Measurements from ENCODE around the gene GRIA1.

GRIA1 gene

DNA sequence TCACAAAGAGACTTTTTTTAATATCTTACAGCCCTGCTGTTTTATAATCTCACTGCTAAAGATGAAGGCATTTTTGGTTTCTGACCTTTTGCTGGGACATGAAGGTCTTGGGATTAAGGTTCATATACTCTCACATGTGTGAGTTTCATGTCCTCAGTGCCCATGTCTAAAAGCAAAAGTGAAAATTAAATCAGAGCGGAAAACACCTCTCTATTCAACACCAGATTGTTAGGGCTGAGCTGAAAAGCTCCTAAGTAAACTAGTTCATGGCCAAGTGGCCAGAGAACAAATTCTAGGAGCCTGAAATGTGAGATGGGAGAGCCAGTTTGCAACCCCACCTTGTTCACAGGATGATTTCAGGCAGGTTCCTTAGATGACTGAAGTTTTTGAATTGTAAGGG lies 110.9 kb downstream of the GRIA1 start:
- in situ Hi-C loops (cut with HindIII; ENCODE audit: low sequenced_read_pairs), result no loop called here

DNA sequence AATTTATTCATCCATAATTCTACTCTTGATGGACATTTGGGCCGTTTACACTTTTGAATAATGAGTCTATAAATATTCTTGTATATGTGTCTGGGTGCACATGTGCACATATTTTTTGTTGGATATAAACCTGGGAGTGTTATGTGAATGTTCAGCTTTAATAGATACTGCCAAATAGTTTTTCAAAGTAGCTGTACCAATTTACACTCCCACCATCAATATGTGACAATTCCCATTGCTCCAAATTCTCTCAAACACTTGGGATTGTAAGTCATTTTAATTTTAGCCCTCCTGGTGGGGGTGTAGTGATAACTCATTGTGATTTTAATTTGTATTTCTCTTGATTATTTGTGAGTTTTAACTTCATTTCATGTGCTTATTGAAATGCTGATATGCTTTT lies 114.9 kb downstream of the GRIA1 start:
- in situ Hi-C loops (cut with HindIII; ENCODE audit: low sequenced_read_pairs), result no loop called here

DNA sequence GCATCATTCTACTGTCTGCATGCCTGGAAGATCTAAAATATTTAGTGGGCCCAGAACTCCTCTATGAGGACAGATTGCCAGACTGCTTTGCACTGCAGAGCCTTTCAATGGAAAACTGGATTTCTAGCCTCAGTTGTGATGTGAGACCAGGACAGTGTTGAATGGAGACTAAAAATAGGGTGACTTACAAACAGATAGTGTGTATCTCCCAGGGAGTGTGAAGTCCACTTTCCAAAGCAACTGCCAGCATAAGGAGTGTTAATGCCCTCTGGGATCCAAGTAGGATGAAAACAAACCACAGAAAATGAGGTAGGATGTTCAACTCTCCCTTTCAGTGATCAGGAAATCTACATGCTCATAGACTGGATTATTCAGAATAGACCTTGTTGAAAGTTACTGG lies 119.5 kb downstream of the GRIA1 start:
- in situ Hi-C loops (cut with HindIII; ENCODE audit: low sequenced_read_pairs), result no loop called here

DNA sequence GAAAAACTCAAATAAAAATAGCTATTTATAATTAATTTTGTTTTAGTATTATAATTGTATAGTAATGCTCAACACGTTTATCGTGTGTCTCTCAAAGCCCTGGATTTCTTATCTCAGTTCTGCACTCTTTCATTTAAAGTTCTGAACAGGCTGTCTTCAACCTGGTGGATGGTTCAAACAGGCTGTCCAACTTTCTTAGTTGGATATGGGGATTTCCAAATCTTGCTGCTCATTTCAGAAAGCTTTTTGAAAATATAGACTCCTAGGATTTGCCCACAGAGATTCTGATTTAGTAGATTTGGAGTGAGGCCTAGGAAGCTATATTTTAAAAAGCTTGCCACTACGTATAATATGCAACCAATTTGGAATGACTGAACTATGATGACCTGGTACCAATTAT lies 120.3 kb downstream of the GRIA1 start:
- in situ Hi-C loops (cut with HindIII; ENCODE audit: low sequenced_read_pairs), result no loop called here

DNA sequence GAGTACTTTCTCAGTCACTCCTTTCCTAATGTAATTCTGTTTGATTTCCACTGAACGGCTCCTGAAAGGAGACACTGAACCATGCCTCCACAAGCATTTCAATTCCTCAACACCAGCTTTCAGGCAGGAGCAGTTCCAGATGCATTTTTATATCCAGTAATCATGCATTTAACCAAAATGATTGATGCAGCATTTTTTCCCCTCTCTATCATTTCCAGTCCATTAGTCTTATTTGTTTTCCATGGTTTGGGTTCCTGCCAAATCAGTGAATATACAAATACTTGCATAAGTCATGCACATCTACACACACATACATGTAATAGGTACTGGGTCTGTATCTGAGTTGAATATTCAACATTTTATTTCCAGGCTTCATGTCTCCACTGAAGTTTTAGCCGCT lies 122.7 kb downstream of the GRIA1 start:
- in situ Hi-C loops (cut with HindIII; ENCODE audit: low sequenced_read_pairs), result no loop called here

DNA sequence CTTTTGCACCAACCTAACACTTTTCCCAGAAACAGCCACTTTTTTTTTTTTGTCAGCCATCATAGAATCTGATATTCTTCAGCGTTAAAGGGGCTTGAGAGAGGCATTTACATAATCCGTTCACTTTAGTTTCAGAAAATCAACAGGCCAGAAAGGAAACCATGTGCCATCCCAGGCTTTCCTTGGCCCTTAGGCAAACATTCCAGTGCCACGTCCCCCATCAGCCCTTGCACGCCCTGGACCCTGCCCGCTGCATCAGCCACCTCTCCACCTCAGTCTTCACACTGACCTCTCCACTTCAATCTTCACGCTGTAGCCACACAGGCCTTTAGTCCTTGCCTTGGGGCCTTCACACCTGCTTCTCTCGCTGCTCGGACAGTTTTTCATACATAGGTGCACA lies 123.2 kb downstream of the GRIA1 start:
- in situ Hi-C loops (cut with HindIII; ENCODE audit: low sequenced_read_pairs), result no loop called here

DNA sequence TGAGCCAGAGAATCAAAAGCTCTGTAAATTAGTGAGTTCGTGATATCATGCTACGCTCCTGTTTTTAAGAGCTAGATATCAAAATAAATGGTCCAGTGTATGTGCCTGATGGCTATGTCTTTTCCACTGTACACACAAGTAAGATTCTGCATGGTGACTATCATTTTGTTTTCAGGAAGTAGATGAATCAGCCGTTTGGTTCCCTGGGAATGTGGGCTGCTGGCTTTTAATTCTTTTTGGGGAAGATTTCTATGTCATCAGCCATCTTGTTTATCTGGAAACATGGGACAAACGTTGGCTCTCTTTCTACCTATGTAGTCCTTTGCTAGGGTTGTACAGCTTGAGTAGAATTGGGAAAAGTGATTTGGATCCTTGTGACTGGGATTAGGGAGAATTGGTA lies 126.7 kb downstream of the GRIA1 start:
- in situ Hi-C loops (cut with HindIII; ENCODE audit: low sequenced_read_pairs), result no loop called here

DNA sequence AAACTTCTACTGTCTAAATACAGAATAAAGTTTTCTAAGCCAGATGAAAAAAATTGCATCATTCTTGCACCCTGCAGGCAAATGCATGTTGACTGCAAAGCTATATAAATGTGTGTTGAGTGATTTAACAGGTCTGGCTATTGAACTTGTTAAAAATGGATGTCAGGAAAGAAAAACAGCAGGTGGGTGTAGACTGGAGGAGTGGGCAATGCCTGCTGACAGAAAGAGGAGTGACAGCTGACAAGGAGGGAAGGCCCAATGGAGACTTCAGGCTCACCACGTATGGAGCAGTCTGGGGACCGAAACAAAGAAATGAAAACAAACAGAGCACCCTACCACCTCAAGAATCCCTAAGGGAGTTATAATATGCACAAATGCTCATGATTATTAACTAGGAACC lies 127.8 kb downstream of the GRIA1 start:
- in situ Hi-C loops (cut with HindIII; ENCODE audit: low sequenced_read_pairs), result no loop called here

DNA sequence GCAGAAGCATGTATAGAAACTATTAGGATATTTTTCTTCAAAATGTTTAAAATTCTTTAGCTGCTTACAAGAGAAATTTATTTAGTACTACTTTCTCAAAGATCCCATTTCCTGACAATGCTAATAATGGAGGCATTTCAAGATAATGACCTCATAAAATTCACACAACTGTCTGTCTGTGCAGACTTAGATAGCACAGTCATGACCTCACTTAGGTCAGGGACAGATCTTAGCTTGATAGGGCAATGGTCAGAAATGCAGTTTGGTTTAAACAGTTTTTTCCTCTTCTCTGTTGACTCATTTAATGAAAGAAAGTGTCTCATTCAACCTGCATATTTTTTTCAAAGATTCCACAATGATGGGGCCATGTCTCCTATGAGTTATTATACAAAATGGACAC lies 128.4 kb downstream of the GRIA1 start:
- in situ Hi-C loops (cut with HindIII; ENCODE audit: low sequenced_read_pairs), result no loop called here

DNA sequence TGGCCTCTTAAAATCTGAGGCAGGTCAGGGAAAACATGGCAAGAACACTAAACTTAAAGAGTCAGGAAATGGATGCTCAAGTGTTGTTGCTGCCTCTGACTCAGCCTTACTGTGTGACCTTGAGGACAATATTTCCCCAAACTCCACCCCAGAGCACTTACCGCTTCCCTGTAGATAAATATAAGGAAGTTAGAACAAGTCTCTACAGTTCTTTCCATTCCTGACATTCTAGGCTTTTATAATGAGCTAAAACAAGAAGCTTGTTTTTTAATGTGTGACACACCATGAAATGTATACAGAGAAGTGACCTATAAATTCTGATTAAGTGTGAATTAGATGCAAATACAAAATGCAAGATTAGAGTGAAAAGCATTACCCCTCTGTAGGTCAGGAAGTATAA lies 129.3 kb downstream of the GRIA1 start:
- in situ Hi-C loops (cut with HindIII; ENCODE audit: low sequenced_read_pairs), result loop anchor here (10.0 kb wide), 1 partner anchor 195 kb away; no protein-coding TSS in a partner anchor

DNA sequence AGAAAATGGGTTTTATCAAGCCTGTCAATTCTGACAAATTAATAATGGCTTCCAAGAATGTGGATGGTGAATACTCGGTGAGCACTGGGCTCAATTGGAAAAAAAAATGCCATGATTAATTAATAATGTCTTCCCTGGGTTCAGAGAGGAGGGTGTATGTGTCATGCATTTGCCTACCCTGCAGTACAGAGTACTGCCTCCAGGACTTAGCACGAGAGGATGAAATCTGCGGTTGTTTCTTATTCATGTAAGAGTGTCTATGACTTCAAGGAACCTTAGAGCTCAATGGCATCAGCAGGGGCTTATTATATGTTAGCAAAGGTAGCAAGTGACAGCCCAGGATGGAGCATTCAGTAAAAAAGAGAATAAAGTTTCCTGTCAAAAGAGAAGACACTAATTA lies 132.7 kb downstream of the GRIA1 start:
- in situ Hi-C loops (cut with HindIII; ENCODE audit: low sequenced_read_pairs), result loop anchor here (10.0 kb wide), 1 partner anchor 192 kb away; no protein-coding TSS in a partner anchor

DNA sequence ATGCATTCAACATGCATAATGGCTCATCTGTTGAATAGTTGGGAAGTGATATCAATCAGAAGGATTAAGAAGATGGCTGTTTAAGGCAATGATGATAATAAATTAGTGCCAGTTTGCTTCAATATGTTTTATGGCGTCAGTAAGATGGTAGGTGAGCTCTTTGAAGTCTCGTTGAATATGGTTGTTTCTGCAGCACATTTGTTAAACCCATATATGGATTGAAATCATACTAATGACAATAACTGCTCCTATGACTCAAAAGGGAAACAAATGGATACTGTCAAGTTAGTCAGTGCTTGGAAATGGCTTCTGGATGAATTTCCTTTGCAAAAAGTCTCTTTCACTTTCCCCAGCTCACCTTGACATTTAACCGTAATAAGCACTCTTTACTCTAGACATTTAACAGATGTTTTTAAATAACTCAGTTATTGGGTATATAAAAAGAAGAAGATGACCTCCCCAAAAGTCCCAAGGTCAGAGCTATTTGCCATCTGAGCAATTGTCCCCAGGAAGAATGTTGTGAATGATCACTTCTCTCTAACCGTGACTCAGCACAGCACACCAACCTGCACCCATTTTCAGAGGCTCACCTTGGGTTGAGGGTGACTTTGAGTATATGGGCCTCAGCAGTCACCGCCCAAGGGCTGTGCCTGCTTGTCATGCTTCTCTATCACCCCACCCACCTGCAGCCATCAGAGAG lies 133.4 kb downstream of the GRIA1 start:
- in situ Hi-C loops (cut with HindIII; ENCODE audit: low sequenced_read_pairs), result loop anchor here (10.0 kb wide), 1 partner anchor 191 kb away; no protein-coding TSS in a partner anchor

DNA sequence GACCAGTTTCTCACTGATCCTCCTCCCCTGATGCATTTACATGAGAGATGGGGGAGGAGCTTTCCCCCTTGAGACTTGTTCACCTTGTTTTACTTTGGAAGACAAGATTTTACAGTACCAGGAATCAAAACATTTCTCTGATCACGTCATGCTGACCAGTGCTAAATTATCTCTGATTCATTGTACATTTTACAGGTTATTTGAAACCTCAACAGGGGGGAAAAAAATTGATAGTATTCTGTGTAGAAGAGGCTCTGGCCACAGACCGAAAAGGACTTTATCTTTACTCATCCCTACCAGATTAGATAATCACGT lies 133.9 kb downstream of the GRIA1 start:
- in situ Hi-C loops (cut with HindIII; ENCODE audit: low sequenced_read_pairs), result loop anchor here (10.0 kb wide), 1 partner anchor 190 kb away; no protein-coding TSS in a partner anchor

DNA sequence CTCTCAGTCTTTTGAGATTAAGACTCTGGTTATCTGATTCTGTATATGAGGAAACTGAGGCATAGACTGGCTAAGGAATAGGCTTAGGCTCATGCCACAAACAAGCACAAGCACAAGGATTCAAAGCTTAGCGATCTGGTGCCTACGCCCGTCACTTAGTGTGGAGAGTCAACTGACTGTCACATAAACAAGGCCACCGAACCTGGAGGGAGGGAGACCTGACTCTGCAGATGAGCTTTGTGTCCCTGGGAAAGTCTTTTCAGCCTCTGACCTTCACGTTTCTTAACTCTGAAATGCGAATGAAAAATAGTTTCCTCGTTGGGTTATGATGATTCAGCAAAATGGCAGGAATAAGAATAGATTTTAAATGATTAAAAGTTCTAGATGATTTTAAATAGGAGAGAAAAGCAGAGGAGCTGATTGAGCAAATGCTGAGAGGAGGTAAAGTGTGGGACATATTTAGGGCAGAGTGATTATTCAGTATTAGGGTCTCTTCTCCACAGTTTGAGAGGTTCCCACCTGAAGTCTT lies 135.4 kb downstream of the GRIA1 start:
- in situ Hi-C loops (cut with HindIII; ENCODE audit: low sequenced_read_pairs), result loop anchor here (10.0 kb wide), 1 partner anchor 189 kb away; no protein-coding TSS in a partner anchor

DNA sequence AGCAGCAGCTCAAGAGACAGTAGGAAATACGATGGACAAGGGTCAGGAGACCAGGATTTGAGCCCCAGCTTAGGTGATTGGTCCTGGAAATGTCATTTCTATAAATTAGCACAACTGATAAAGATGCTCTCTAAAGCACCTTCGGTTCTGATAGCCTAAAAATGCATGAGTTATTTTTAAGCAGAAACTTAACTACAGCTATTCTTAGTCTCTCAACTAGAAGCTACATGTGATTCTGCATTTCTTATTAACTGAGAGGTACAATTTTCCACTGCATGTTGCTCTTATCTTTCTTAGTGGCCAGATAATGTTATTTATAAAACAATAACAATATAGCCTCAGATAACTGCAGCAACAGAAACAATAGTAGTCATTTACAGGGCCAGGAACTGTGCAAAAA lies 136.4 kb downstream of the GRIA1 start:
- in situ Hi-C loops (cut with HindIII; ENCODE audit: low sequenced_read_pairs), result loop anchor here (10.0 kb wide), 1 partner anchor 188 kb away; no protein-coding TSS in a partner anchor

DNA sequence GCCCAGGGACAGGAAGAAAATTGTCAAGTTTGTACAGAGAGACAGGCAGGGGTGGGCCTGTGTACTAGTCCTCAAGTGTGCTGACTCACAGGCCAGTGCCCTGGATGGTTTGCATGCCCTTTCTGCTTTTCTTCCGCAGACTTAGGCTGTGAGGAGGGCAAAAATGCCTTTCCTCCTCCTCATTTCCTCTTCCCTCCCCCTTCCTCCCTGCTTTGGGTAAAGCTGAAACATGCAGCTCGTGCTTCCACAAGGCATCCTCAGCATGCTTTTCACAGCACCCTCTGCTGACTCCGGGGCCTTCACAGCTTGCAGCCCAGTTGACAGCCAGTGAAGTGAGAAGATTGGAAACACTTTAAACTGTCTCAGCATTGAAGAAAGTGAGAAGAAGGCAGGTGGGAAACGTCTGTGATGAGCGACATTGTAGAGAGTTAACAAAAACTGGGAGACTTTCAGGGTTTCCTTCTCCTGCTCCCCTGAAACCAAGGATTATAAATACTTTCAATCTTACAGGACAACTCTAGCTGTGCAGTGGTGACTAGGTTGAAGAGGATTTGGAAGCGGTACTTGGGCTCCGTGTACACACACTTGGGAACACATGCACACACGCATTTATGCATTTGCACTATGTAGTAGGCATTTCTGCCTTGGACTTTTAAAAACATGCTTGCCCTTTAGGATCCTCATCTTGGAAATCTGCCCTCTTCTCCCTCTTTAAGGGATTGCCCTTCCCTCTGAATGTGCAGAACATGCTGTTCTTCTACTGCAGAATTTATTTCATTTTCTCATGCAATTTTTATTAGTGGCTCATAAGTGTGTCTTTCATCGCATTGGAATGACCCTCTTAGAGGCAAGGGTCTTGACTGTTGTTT lies 138.8 kb downstream of the GRIA1 start:
- in situ Hi-C loops (cut with HindIII; ENCODE audit: low sequenced_read_pairs), result loop anchor here (10.0 kb wide), 1 partner anchor 186 kb away; no protein-coding TSS in a partner anchor

DNA sequence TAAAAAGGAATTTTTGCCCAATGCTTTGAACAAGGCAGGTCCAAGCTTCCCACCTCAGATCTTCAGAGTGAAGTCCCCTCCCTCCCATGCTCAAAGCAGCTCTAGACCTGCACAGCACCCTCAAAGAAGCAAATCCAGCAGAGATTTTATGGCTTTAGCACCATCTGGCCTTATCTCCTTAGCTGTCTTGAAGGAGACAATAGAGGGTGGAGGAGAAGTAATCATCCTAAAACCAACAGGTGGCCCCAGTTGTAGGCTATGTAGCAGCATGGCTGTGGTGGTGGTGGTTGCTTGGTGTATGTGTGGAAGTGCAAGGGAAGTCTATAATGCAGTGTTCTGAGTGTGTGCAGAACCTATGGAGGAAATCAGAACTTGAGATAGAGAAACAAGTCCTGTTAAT lies 140.1 kb downstream of the GRIA1 start:
- in situ Hi-C loops (cut with HindIII; ENCODE audit: low sequenced_read_pairs), result no loop called here

DNA sequence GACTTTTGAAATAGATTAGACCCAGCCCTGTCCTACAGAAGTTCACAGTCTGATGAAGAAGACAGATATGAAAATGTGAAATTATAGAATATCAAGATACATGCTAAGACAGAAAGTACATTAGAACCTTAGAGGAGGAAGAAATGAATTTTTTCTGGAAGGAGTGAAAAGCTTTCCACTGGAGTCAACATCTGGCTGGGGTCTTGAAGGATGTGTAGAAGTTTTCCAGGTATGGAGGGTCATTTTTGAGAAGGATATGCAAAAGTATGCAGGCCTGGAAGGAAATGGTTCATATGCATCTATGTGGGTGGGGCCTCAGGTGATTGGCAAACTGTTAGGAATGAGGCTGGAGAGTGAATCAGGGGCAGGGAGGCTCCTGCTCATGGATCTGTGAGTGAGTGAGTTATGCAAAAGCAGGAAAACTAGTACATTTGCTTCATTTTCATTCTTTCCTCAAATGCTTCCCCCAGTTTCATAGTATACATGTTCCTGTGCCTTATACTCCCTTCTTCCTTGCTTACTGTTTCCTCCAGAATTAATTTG lies 142.3 kb downstream of the GRIA1 start:
- in situ Hi-C loops (cut with HindIII; ENCODE audit: low sequenced_read_pairs), result no loop called here

DNA sequence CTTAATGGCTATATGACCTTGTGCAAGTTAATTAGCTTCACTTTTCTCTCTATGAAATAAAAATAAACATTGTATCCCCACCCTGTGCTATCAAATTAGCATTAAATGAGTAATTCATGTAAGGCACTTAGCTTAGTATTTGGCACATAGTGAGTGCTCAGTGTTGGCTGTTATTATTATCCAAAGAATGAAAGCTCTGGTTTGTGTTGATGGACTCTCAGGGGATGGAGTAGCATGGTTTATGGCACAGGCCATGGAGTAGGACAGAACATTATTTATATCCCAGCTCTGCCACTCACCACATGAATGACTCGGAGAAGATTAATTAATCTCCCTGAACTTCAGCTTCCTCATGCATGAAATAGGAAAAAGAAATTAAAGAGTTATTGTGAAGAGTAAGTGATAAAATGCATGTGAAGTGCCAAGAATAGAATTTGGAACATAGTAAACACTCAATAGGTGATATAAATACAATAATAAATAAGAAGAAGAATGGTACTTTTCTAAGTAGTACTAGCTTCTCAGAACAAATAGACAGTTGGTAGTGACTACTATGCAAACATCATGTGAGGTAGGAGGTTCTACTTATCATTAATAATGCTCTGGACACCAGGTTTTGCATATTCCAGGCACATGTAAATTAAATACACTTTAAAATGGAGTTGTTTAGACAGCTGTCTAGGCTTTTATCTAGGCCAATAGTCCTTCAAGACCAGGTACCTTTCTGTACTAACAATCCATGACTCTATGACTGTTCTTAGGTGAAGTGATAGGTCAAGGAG lies 146.4 kb downstream of the GRIA1 start:
- in situ Hi-C loops (cut with HindIII; ENCODE audit: low sequenced_read_pairs), result no loop called here

DNA sequence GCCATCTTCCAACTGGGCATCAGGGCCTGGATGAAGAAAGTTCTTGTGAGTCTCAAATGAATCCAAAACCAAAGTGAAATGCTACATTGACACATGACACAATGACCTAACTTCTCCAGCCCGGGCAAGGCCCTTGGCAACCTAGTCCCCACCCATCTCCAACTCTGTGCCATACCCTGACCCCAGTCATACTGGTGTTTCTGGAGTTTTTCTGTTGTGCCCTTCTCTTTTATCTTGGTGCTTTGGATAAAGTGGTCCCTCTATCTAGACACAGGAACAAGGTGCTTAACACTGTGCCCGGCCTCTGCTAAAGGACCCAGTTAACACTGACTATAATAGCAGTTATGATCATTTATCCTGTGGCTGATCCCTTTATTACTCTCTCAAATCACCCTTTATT lies 149.8 kb downstream of the GRIA1 start:
- in situ Hi-C loops (cut with HindIII; ENCODE audit: low sequenced_read_pairs), result no loop called here

DNA sequence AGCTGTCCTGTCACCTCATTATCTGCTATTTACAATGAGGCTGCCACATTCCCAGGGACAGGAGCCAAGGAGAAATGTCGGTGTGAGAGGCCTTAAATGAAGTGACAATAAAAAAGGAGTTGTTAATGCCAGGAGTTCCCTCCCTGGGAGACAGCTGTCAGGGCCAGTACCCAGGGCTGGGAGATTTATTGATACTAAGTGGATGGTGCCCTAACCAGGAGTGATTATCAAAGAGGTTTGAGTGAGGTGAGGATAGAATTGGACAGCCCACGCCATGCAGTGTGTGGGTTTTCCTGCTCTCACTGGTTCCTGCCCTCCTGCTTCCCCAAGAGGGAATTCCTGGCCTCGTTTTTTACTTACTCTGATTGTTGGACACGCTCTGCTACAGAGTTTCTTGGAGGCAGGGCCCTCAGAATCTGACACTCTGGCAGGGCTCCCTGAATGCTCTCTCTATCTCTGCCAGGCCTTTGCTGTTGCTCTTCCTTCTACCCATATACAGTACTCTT lies 150.8 kb downstream of the GRIA1 start:
- in situ Hi-C loops (cut with HindIII; ENCODE audit: low sequenced_read_pairs), result no loop called here

Measured in DLD1 (cell line).